Right lobe of liver (tissue), 6 donors: ENCODE results near the gene MED27. TPM values are rescaled to one million over a fixed set of nuclear protein-coding genes. Genes with fewer than 3 reads are reported as not detected.

Experiments used
- ATAC-seq, 4 donors: fragments of 200-7000 bp; cut with Tn5 transposase; one replicate each; pipeline ENCODE4 v1.9.1; 2020; ENCODE audit warnings: mild to moderate bottlenecking in 4 of 4, moderate library complexity in 4 of 4
- DNase-seq, 3 donors: peaks; one replicate each; pipeline ENCODE4 v3.0.0-alpha.2; 2020
- H3K27ac ChIP-seq, 3 donors: fragments of 200-600 bp; one replicate each; pipeline ENCODE4 v1.8.0; 2022
- H3K27me3 ChIP-seq, 2 donors: fragments of 200-600 bp; one replicate each; pipeline ENCODE4 v1.8.0; 2022
- H3K36me3 ChIP-seq, 4 donors: fragments of 200-600 bp; sonication (generic) in 1 of 4; one replicate each; pipeline versions ENCODE4 v1.5.1 to v1.8.0; 2017 to 2022; ENCODE audit warnings: control low read depth in 1 of 4
- H3K4me1 ChIP-seq, 4 donors: fragments of 200-600 bp; sonication (generic) in 1 of 4; one replicate each; pipeline versions ENCODE4 v1.5.1 to v1.8.0; 2017 to 2022; ENCODE audit warnings: control low read depth in 1 of 4
- H3K4me3 ChIP-seq, 3 donors: fragments of 200-600 bp; one replicate each; pipeline ENCODE4 v1.8.0; 2022
- H3K9me3 ChIP-seq, 4 donors: fragments of 200-600 bp; sonication (generic) in 1 of 4; one replicate each; pipeline versions ENCODE4 v1.5.1 to v1.8.0; 2017 to 2022; ENCODE audit warnings: control low read depth in 1 of 4
- POLR2A ChIP-seq: fragments of 450-650 bp; IDR thresholded peaks from one replicate; pipeline ENCODE4 v1.6.1; 2017; ENCODE audit warnings: antibody characterized with exemption, mild to moderate bottlenecking
- WGBS: methylation state at CpG from one replicate; pipeline ENCODE4 v1.1.6; 2018; ENCODE audit warnings: low coverage, low lambda C conversion rate; ENCODE audit not compliant: insufficient coverage; ENCODE audit errors: missing lambda C conversion rate; 5-methylcytosine and 5-hydroxymethylcytosine counted together
- intact Hi-C, 2 donors: fragments of 100-400 bp; cut with DNase I; formaldehyde crosslinking; loops; one replicate each; pipeline versions ENCODE4 v1.11.2 to v1.14.1; 2022
- total RNA-seq, 6 experiments: library from RNA; depleted of rRNA in 2 of 6; stranded (reverse); fragments of >200 nt in 2 of 6; fragmentation: NEBNext Ultra II Directional in 3 of 6; extraction: Animal tissue kit (Norgen Biotek cat#: 25700) in 3 of 6; gene quantifications; one replicate each; pipeline versions ENCODE4 v1.1.0 to v1.2.4, GENCODE V29; 2016 to 2023
- TF ChIP-seq, protein P1 (sequence below), 4 donors: fragments of 200-600 bp in 3 of 4; fragments of 450-650 bp in 1 of 4; IDR thresholded peaks; one replicate each; pipeline versions ENCODE4 v1.5.1 to v1.8.0; 2016 to 2022; ENCODE audit warnings: antibody characterized with exemption in 4 of 4, mild to moderate bottlenecking in 2 of 4
- donor health status: DM: no; HTN: yes; CAD: no.
- donor health status: DM: no; HTN: no; CAD: no.
- donor health status: DM: no; HTN: no; CAD: no.
- donor health status: DM: no; HTN: yes; CAD: no.
- donor health status: DM: no; HTN: yes; CAD: no.

Gene MED27
- total RNA-seq, 6 experiments from 2014 or later, result 4.6 to 7.3 (median 6.1) TPM

GRCh38 chr9:132008184-132008803 lies 71.4 kb downstream of the MED27 start:
- no peak overlapping the region for H3K4me3 ChIP-seq
- ATAC-seq (no peak), DNase-seq (no peak)
- no peaks in the 10 kb centered on the region for H3K9me3 ChIP-seq
- no peak overlapping the region for H3K27ac ChIP-seq
- no peak for TF ChIP-seq POLR2A
- TF ChIP-seq, protein P1, sequence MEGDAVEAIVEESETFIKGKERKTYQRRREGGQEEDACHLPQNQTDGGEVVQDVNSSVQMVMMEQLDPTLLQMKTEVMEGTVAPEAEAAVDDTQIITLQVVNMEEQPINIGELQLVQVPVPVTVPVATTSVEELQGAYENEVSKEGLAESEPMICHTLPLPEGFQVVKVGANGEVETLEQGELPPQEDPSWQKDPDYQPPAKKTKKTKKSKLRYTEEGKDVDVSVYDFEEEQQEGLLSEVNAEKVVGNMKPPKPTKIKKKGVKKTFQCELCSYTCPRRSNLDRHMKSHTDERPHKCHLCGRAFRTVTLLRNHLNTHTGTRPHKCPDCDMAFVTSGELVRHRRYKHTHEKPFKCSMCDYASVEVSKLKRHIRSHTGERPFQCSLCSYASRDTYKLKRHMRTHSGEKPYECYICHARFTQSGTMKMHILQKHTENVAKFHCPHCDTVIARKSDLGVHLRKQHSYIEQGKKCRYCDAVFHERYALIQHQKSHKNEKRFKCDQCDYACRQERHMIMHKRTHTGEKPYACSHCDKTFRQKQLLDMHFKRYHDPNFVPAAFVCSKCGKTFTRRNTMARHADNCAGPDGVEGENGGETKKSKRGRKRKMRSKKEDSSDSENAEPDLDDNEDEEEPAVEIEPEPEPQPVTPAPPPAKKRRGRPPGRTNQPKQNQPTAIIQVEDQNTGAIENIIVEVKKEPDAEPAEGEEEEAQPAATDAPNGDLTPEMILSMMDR (IDR thresholded peaks at IDR 0.05), result no peak
- WGBS, result 76% methylated on average over 7 of the region's 8 CpGs
- intact Hi-C loops, result no loop called here
- H3K27me3 ChIP-seq, result no peaks in the 10 kb centered on the region
- no peaks in the 10 kb centered on the region for H3K36me3 ChIP-seq
- peaks cover 0 to 10% (median 6%) of the 10 kb centered on the region in 4 donors for H3K4me1 ChIP-seq

GRCh38 chr9:132007371-132008025 lies 72.2 kb downstream of the MED27 start:
- intact Hi-C loops, result no loop called here

DNA sequence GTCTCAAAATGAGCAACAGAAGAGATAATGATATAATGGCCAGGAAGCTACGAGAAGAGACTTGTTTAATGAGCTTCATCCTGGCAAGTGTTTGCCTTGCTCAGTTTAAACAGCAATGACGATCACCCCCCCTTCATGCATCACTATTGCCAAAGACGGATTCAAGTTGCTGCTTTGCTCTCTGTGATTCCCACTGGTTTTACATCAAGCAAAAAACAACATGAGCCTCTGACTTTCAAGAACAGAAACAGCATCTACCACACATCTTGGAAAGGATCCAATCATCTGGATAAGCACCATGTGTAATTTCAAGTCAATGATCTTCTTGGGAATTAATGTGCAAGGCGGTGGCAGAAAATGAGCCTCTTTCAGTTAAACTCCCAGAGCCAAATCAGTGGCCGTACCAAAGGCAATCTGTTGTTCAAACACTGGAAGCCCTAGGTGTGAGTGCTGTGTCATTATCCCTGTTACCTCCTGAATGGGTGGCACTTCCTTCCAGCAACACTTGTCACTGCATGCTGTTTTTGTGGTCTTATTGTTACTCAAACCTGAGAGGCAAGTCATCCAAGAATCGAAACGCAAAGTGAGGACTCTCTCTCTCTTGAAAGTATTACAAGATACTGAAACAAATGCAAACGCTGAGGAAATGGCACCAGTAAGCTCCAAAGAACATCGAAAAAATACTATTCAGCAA lies 72.8 kb downstream of the MED27 start:
- no peak overlapping the region for H3K27ac ChIP-seq
- H3K4me3 ChIP-seq, result no peak overlapping the region
- H3K27me3 ChIP-seq, result no peaks in the 10 kb centered on the region
- no peak for TF ChIP-seq POLR2A
- TF ChIP-seq, protein P1 (IDR thresholded peaks at IDR 0.05), result no peak
- DNase-seq, result no peak
- no peak for ATAC-seq
- no peaks in the 10 kb centered on the region for H3K36me3 ChIP-seq
- 81% methylated on average over 9 of the region's 9 CpGs for WGBS
- H3K4me1 ChIP-seq, result no peaks in the 10 kb centered on the region
- no peaks in the 10 kb centered on the region for H3K9me3 ChIP-seq
- intact Hi-C loops, result no loop called here

More at GRCh38 chr9:132007371-132008025, 72.2 kb downstream of the MED27 start:
- Histone ChIP-seq H3K36me3 (no peaks in the 10 kb centered on the region), H3K4me1 (peaks cover 0 to 3% (median under 1%) of the 10 kb centered on the region in 4 donors), H3K4me3 (no peak overlapping the region), H3K9me3 (no peaks in the 10 kb centered on the region), H3K27me3 (no peaks in the 10 kb centered on the region), H3K27ac (no peak overlapping the region)
- TF ChIP-seq, protein P1 (IDR thresholded peaks at IDR 0.05), result no peak
- no peak for TF ChIP-seq POLR2A
- ATAC-seq, result no peak
- DNase-seq, result no peak
- WGBS, result 93% methylated on average over 5 of the region's 5 CpGs

- 73% methylated on average over 6 of the region's 6 CpGs for WGBS
- ATAC-seq, result no peak
- Histone ChIP-seq H3K27ac (no peak overlapping the region), H3K36me3 (no peaks in the 10 kb centered on the region), H3K4me3 (no peak overlapping the region), H3K27me3 (no peaks in the 10 kb centered on the region), H3K9me3 (no peaks in the 10 kb centered on the region), H3K4me1 (no peaks in the 10 kb centered on the region)
- no peak for DNase-seq
- TF ChIP-seq POLR2A, result no peak
- TF ChIP-seq, protein P1 (IDR thresholded peaks at IDR 0.05), result no peak
- intact Hi-C loops, result no loop called here
Measured at GRCh38 chr9:132005899-132006298, 73.8 kb downstream of the MED27 start.
